HFF-Myc (cell line): ENCODE measurements around the gene AHDC1.
A peak's percentile ranks its signal among the peaks of the same experiment; 100 is the strongest.

Experiments used
- DNase-seq: peaks from one replicate; pipeline ENCODE4 v3.0.0-alpha.2; 2011; ENCODE audit warnings: low read depth; ENCODE audit errors: extremely low read depth
- H3K4me3 ChIP-seq: replicated peaks from 2 replicates; pipeline ENCODE4 v1.5.1; 2011; ENCODE audit warnings: low read depth, mild to moderate bottlenecking, control low read depth, low read length
- CTCF ChIP-seq: IDR thresholded peaks from 2 replicates; pipeline ENCODE4 v1.5.1; 2012; ENCODE audit warnings: mild to moderate bottlenecking, low read depth, low read length, control low read depth; ENCODE audit errors: missing control alignments

The AHDC1 gene

GRCh38 chr1:27611450-27611849 lies 7.5 kb upstream of the AHDC1 start:
- no peak for DNase-seq
- no peak for TF ChIP-seq CTCF
- H3K4me3 ChIP-seq: no peak overlapping the region

- TF ChIP-seq CTCF: no peak
- no peak for DNase-seq
- no peak overlapping the region for H3K4me3 ChIP-seq
These were observed 5.8 kb upstream of the AHDC1 start for GRCh38 chr1:27609618-27610240.

GRCh38 chr1:27609210-27609555 lies 5.2 kb upstream of the AHDC1 start:
- no peak for DNase-seq
- no peak overlapping the region for H3K4me3 ChIP-seq
- no peak for TF ChIP-seq CTCF

GRCh38 chr1:27607239-27607804 lies 3.4 kb upstream of the AHDC1 start:
- no peak for TF ChIP-seq CTCF
- no peak for DNase-seq
- no peak overlapping the region for H3K4me3 ChIP-seq

GRCh38 chr1:27606708-27607238 lies 2.8 kb upstream of the AHDC1 start:
- no peak for DNase-seq
- TF ChIP-seq CTCF: no peak
- no peak overlapping the region for H3K4me3 ChIP-seq

- peak; percentile 79 for TF ChIP-seq CTCF
- H3K4me3 ChIP-seq: no peak overlapping the region
- no peak for DNase-seq
These were observed 2.1 kb upstream of the AHDC1 start for GRCh38 chr1:27605796-27606707.
